Suppressor macrophage treated with lipopolysaccharide for 4 hours (primary cell): ENCODE data around the gene C16orf95.
"Not testable (repeated sequence)": the region's sequence is repeated elsewhere in the genome, so short reads cannot be mapped to it uniquely, and the experiment has no call there.

ENCODE experiments used
- DNase-seq: peaks from one replicate; pipeline ENCODE4 v3.0.0-alpha.2; 2020

C16orf95 gene

DNA sequence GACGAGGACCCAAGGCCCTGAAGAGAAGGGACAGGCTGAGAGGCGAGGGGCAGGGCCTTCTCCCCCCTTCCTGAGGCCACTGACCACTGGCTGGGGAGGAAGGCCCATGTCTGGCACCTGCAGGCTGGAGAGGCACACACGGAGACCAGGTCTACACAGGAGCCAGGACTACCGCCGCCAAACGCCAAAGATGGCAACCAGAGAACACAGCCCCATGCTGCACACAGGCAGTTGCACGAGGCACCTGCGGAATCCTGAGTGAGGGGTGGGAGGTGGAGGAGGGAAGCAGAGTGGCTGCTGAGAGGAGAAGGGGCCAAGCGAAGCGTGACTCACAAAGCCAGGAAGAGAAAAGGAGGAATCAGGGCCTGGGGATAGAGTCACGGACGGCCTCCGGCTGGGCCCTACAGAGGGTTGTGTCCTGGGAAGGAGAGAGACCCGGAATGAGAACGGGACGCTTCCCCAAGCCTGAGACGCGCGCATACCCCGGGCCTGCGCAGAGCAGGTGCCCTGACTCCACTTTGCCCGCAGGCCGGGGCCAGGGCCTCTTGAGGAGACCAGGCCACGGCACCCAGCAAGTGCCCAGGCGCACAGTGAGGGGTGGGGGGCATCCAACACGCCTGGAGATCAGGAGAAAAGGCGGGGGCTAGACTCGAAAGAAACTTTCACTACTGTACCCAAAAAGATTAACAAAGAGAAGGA lies 28.7 kb upstream of the C16orf95 start:
- DNase-seq: no peak

DNA sequence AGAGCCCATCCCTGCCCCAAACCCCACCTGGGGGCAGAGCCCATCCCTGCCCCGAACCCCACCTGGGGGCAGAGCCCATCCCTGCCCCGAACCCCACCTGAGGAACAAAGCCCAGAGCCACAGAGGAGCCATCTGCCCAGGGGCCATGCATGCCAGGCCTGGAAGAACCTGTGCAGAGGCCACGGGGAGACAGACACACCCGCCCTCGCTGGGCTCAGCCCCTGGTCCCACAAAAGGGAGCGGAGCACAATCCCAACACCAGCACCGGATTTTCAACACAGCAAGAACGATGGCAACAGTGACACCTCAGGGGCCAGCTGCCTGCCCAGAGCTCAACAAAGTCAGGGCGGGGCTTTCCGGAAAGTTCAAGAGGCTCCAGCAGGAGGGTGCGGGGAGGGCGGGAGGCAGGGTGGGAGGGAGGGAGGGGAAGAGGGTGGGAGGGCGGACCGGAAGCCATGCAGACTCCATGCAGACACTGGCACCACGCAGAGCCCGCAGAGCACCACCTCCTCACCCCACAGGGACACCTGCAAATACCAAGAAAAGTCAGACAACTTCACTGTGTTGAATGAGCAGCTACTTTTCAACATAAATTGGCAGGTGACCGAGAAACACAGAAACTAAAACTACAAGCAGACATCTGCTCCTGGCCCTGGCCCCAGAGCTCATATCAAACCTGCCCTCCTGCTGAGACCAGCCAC lies 27.9 kb upstream of the C16orf95 start:
- no peak for DNase-seq

DNA sequence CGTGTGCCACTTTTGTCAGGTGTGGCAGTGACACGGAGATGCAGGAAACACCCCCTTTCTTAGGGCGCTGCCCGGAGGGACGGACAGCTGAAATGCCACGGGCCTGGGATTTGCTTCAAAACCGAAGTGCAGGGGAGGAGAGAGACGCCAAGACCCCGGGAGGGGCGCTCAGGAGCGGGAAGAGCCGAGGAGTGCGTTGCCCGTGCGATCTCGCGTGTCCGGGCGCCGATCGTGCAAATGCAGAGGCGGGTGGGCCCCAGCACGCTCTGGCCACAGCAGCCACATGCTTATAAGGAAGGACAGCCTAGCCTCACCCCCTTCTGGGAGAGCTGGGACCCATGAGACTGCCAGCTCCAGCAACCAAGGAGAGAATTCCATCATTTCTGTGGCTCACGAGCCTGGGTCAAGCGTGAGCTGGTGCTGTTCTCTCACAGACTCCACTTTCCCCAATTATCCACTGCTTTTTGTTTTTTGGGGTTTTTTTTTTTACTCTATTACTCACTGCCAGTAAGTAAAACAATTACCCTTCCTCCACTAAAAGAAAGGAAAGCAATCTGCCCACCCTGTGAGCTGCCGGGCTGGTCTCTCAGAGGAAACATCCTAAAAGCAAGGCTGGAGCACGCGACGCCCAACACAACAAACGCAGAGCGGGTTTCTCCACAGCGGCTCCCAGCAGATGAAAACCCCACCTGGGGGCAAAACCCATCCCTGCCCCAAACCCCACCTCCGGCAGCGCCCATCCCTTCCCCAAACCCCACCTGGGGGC lies 27.2 kb upstream of the C16orf95 start:
- DNase-seq: no peak

DNA sequence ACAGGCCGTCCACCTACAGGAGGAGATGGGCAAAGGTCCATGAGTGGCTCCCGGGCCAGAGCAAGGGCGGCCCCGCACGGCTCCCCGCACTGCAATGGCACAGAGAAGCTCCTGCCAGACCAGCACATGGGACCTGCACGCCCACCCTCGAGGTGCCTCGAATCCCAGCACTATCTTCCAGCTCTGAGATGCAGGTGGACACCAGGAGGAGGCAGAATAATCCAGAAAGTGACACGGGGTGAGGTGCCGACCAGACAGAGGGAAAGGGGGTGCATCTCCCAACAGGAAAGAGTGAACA lies 26.5 kb upstream of the C16orf95 start:
- DNase-seq: no peak

DNA sequence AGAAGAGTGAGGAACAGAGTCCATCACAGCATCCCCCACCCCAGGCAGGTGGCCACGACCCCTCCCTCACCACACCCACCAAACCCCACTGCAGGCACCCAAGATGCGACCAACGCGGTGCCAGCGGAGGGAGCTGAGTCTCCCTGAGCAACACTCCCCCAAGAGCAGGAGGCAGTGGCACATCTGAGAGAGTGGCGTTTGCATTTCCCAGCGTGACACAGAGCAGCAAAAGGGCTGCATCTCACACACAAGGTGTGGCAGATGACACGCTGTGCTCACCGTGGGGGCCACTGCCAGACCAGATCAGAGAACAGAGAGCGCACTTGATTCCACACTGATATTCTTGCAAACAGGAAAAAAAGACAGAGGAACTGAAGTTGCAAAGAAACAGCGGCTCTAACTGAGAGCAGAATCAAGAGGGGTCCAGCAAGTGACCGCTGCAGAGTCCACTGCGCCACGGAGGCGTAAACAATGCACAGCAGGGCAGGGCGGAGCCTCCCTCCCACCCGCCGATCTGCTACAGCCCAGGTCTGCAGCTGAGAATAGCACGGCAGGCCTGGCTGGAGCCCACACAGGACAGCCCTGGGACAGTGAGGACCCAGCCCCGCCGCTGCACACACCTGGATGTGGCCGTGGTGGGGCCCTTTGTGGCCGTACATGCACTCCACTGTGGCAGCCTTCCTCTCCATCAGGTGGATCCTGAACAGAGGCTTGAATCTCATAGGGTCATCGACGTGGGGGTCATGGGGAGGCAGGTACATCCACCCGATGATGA lies 26.0 kb upstream of the C16orf95 start:
- no peak for DNase-seq

DNA sequence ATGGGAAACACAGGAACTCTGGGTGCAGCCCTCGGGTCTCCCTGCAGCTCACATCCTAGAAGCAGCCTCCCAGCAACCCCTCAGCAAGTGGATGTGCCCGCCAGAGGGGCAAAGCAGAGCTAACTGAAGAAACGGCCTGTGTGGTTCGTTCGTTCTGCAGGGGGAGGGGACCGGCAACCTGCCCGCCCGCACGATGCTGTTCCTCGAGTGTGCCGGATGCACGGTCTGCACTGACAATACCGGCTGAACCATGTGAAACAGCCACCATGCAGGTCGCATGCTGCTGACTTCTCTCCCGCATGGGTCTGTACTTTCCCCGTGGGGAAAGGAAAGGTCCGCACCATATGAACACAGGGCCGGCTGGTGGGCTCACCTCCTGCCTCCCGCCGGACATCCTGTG lies 25.3 kb upstream of the C16orf95 start:
- DNase-seq: no peak

DNA sequence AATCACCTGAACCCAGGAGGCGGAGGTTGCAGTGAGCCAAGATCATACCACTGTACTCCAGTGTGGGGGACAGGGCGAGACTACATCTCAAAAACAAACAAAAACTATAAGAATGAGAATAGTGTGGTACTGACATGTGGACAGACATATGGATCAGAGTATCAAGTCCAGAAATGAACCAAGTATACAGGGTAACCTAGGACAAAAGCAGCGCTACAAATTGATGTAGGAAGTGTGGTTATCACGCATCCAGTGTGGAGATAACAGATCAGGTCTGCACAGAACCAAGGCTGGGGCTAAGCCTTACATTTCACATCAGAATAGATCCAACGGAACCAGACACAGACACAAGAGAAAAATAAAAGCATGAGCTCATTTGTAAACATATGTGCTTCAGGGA lies 23.0 kb upstream of the C16orf95 start:
- no peak for DNase-seq

DNA sequence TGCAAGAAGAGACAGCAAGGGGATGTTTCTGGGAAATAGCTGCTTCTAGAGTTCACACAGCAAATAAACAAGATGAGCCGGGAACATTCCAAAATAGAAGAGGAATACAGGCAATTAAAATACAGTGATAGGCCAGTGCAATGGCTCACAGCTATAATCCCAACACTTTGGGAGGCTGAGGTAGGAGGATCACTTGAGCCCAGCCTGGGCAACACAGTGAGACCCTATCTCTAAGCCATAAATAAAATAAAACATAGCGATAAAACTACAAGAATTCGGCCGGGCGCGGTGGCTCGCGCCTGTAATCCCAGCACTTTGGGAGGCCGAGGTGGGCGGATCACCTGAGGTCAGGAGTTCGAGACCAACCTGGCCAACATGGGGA lies 22.5 kb upstream of the C16orf95 start:
- not testable (repeated sequence) for DNase-seq

DNA sequence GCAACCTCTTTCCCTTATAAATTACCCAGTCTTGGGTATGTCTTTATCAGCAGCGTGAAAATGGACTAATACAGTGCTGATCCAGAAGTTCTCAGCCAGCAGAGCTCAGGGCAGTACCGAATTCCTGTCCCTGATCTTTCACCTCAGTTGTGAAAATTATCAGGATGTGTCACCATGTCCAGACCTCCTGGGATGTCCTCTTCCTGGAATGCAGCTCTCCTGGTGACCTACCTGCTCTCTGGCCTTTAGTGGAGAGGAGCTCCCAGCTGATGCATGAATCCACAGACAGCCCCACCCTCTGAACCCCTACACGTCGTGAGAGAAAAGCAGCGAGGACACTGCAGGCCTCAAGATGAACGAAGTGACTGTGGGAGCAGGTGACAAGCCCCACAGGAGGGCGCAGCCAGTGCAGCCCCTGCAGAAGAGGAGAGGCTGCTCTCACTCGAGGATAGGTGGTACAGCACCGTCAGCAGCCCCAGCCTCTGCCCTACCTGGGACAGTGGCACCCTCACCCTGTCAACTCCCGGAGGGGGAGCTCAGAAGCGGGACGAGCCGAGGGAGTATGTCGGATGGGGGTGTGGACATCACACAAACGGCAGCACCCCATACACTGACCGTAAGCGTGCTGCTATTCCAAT lies 22.0 kb upstream of the C16orf95 start:
- no peak for DNase-seq

DNA sequence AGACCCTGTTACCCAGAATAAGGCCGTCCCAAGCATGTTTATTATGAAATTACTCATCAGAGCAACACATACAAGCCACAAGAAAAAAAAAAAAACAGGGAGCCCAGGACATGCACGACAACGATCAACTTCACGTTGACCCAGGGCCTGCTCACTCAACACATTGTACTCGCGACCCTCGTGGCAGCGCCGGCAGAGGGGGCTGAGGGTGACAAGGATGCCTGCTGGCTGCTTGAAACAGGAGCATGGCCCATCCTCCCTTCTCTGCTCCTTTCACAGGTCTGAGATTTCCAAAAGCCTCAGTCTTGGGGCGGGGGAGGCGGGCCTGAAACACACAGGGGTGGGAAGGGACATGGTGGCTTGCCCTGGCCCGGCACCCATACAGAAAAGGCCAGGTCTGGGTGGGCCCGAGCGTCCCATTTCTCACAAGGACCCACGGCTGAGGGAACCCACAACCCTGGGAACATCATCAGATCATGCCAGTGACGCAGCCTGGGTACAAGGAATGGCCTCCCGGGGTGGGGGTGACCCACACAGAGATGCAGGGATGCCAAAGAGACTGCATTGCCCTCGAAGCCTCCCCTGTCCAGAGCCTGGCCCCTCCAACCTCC lies 21.1 kb upstream of the C16orf95 start:
- DNase-seq: no peak

DNA sequence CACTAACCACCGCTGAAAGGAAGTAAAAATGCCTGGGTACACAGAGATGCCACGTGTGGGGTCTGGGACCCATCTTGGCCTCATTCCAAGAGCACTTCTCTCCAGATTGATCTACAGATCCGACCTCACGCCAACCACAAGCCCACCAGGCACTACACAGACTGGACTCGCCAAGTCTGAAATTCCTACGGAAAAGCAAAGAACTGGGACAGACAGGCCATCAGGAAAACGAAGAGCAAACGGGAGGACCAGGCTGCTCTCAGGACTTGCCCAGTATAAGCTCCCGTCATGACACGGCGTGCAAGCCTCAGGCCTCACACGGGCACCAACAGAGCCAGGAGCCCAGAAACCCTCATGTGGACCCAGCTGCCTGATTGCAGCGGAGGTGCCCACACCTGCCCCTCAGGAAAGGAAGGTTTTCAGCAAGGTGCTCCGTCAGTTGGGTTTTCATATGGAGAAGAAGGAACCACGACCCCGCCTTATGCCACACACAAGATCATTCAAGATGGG lies 20.1 kb upstream of the C16orf95 start:
- no peak for DNase-seq

DNA sequence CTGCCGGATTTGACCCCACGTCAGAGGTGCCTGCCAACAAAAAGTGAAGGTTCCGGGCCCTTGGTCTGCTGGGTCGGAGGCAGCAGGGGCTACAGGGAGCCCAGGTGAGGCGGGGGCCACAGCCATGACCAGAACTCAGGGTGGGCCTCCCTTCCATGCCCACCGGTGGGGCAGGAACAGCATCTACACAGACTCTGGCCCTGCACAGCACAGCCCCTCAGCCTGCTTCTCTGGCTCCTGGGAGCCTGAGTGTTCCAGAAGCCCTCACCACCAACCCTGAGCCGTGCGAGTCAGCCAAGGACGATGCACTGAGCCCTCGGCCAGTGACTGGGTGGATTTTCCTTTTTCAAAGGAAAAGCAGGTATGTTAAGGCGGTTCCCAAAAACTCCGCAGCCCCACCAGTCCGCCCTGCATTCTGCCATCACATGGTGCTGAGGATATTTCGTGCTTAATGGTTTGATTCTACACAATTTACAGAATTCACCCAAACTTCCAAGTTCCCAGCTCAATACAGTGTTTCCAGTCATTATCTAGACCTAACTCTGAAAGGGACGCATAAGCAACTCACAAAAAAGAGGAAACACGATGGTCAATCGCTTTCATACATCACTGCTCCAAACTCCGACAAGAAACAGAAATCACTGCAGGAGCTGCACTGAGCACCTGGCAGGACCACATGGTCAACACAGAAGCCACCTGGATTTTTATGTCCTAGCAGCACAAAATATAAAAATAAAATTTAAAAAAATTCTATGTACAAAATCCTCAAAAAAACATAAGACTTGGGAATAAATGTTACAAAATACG lies 19.4 kb upstream of the C16orf95 start:
- no peak for DNase-seq

DNA sequence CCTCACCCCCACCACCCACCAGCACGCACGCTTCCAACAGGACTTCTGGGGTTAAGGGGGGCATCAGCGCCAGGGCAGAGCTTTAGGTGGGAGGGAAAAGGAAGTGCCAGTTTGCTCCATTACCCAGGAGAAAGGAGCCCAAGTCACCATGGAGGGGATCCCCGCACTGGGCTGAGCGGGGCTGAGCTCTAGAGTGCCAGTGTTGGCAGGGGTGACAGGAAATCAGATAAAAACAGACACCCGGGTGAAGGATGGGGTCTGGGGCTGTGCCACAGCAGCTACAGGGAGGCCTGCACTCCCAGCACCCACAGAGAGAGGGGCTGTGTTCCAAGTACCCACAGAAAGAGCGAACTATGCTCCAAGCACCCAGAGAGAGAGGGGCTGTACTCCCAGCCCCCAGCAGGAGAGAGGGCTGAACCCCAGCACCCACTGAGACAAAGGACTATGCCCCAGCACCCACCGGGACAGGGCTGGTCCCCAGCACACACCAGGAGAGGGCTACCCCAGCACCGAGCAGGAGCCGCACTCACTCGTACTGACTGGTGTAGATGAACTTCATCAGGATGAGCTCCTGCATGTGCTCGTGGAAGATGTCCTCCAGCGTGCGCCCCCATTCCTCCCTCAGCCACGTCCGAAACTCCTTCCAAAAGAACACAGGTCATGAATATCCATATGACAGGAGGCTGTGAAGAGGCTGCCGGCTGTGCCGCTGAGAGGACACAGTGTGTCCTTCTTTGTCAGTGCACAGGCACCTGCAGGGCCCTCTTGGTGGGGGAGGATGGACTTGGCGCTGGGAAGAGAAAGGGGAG lies 18.6 kb upstream of the C16orf95 start:
- no peak for DNase-seq

DNA sequence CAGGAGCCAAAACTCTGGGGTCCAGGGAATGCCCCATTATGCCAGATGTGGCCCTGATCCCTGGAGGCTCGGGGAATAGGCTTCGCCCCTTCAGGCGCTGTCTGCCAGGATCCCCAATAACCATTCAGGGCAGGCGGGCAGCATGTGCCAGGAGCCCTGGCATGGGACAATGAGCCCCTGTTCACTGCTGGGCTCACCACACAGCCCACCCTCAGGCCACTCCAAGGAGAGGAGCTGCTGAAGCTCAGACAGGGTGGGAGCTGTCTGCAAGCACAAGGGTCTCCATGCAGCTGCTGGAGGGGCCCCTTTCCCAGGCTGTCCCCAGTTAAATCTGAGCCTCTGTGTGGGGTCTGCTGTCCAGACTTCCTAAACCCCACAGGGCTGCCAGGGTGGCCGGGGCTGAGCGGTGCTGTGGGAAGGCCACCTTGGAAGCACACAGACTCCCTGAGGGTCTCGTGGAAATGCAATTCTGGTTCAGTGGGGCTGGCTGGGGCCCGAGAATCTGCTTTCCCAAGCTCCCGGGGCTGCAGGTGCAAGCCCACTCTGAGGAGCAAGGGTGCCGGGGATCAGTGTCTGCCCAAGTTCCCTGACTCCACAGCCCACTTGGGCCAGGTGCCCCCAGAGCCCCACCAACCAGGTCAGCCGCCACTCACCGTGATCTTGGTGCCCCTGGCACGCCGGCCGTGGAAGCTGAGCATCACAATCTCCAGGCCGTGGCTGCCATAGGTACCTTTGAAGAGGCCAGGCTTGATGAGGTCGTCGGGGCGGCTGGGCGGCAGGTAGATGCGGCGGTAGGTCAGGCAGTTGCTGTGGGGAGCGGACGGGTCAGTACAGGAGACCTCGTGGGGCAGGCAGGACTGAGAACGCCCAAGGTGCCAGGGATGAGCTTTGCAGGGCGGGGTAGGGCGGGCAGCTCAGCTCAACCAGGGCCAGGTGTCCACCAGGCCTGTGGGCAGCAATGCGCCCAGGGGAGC lies 17.7 kb upstream of the C16orf95 start:
- DNase-seq: no peak

DNA sequence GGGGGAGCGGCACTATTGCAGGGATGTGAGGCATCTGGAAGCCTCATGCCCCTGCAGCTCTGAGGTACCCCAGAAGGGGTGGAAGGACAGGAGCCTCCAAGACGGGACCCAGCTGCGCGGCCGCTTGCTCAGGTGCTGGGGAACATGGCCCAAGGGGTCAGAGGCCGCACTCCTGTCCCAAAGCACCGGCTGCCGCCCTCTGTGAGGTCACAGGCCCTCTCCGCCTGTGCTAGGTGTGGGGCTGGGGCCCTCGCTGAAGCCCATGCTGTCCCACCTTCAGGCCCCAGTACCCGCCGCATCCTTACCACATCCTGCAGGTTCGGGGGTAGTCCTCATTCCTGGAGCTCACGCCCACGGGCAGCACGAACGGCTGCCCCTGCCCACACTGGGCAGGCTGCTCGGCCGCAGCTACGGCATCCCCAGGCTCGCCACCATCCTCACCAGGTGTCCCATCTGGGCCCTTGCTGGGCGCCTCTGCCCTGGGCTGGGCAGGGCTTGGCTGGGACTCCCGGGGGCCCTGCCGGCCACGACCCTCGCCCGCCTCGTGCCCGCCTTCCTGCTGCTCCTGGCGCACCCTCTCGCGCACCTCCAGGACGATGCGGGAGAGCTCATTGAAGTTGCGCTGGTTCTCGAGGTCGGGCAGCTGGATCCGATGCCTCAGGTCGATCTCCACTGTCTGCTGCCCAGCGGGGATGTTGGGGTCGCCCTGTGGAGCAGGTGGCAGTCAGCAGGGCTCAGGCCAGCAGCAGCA lies 16.6 kb upstream of the C16orf95 start:
- DNase-seq: no peak

DNA sequence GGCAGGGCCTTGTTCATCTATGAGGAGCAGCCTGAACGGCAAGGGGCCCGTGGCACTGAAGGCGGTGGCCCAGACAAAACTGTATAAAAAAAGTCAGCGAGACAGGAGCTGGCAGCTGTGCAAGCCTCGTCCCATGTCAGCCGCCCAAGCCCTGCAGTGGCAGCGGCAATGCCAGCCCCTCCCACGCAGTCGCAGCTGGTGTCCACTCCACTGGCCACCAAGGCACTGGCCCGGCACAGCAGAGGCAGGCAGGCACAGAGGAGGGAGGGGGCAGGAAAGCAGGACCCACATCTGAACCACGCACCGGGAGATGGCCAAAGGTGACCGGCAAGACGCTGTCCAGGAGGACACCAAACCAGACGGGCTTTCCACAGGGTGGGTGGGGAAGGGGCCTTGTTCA lies 15.9 kb upstream of the C16orf95 start:
- DNase-seq: no peak

DNA sequence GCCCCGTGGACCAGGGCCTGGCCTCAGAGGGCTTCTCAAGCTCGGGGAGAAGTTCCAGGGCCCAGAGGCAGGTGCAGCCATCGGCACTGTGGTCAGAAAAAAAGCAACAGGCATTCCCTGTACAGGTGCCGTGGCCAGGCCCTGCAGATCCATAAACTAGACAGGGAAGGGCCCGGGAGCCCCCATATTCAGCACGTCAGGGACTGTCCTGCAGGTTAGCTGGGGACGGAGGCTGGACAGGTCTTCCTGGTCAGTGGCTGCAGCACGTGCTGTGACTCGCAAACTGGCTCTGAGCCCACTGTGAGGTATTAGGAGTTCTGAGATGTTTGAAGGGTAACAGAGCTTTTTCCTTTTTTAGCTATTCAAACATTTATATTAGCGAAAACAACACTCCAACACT lies 15.0 kb upstream of the C16orf95 start:
- no peak for DNase-seq

DNA sequence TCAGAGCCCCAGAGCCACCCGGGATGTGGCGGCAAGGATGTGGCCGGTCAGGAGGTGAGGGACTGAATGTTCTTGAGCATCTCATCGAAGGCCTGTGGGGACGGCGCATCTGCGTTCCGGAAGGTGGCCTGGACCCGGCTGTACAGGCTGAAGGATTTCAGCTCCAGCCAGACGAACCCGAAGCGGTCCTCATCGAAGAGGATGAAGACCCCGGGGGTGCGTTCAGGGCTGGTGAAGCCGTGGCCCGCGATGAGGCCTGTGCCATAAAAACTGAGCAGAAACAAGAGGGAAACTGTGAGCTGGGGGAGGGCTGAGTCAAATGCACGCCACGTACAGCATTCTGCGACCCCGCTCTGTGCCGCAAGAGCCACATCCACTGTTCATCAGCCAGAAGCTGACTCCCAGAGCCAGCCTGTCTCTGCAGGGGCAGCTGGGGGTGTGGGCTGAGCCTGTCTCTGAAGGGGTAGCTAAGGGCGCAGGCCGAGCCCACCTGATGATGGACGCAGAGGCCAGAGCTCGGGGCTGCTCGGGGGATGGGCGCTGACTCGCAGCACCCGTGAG lies 14.1 kb upstream of the C16orf95 start:
- no peak for DNase-seq
